Neural cell (in vitro differentiated cells): ENCODE data around the gene WDR37. TPM values are rescaled to one million over a fixed set of nuclear protein-coding genes. Genes with fewer than 3 reads are reported as not detected.

Source experiments
- H2AFZ ChIP-seq: fragments of 200-600, 300-800 bp; sonication (generic), shearing (Covaris generic); 2 replicates; pipeline ENCODE4 v1.6.0; 2014; ENCODE audit warnings: low read depth, mild to moderate bottlenecking, antibody characterized with exemption, low read length, moderate library complexity
- H3F3A ChIP-seq: fragments of 200-600 bp; shearing (Covaris generic); 2 replicates; pipeline ENCODE4 v1.6.1; 2016; ENCODE audit warnings: mild to moderate bottlenecking, moderate library complexity, mixed read lengths, antibody characterized with exemption, low read length; ENCODE audit not compliant: insufficient read depth, poor library complexity, severe bottlenecking
- H3K27ac ChIP-seq: fragments of 200-600, 300-800 bp; sonication (generic), shearing (Covaris generic); 2 replicates; pipeline ENCODE4 v1.5.1; 2014; ENCODE audit warnings: mild to moderate bottlenecking, low read length, moderate library complexity
- H3K27me3 ChIP-seq: fragments of 300-800, 200-600 bp; sonication (generic), shearing (Covaris generic); 2 replicates; pipeline ENCODE4 v1.6.0; 2014; ENCODE audit warnings: mild to moderate bottlenecking, low read depth, low read length, moderate library complexity; ENCODE audit not compliant: insufficient read depth
- H3K36me3 ChIP-seq: fragments of 300-800, 200-600 bp; sonication (generic), shearing (Covaris generic); 2 replicates; pipeline ENCODE4 v1.5.1; 2014; ENCODE audit warnings: mild to moderate bottlenecking, antibody characterized with exemption, low read length, moderate library complexity; ENCODE audit not compliant: insufficient read depth
- H3K4me2 ChIP-seq: fragments of 300-800, 200-600 bp; sonication (generic), shearing (Covaris generic); 2 replicates; pipeline ENCODE4 v1.6.0; 2014; ENCODE audit warnings: mild to moderate bottlenecking, low read length
- H3K4me3 ChIP-seq: fragments of 300-800, 200-600 bp; sonication (generic), shearing (Covaris generic); 2 replicates; pipeline ENCODE4 v1.5.1; 2014; ENCODE audit warnings: mild to moderate bottlenecking, low read length, moderate library complexity
- H3K79me2 ChIP-seq: fragments of 200-600 bp; shearing (Covaris generic); replicated peaks from 2 replicates; pipeline ENCODE4 v1.6.0; 2014; ENCODE audit warnings: mild to moderate bottlenecking, low read length, moderate library complexity; ENCODE audit not compliant: insufficient read depth
- H3K9ac ChIP-seq: fragments of 300-800, 200-600 bp; sonication (generic), shearing (Covaris generic); 2 replicates; pipeline ENCODE4 v1.6.1; 2016; ENCODE audit warnings: mild to moderate bottlenecking, low read length, mixed read lengths
- H3K9me2 ChIP-seq: fragments of 200-600 bp; shearing (Covaris generic); 2 replicates; pipeline ENCODE4 v1.6.1; 2016; ENCODE audit warnings: mild to moderate bottlenecking, low read length, mixed read lengths; ENCODE audit not compliant: insufficient read depth
- H3K9me3 ChIP-seq: fragments of 200-600, 300-800 bp; sonication (generic), shearing (Covaris generic); 2 replicates; pipeline ENCODE4 v1.6.1; 2016; ENCODE audit warnings: mild to moderate bottlenecking, mixed run types, low read length, moderate library complexity, mixed read lengths
- H4K20me1 ChIP-seq: fragments of 200-600 bp; shearing (Covaris generic); 2 replicates; pipeline ENCODE4 v1.6.1; 2016; ENCODE audit warnings: mild to moderate bottlenecking, mixed run types; ENCODE audit not compliant: insufficient read depth
- CTCF ChIP-seq: fragments of 450-650 bp; IDR thresholded peaks from 2 replicates; pipeline ENCODE4 v1.5.1; 2014; ENCODE audit warnings: antibody characterized with exemption, mild to moderate bottlenecking, moderate library complexity; ENCODE audit not compliant: poor library complexity, severe bottlenecking
- EP300 ChIP-seq: fragments of 450-650 bp; conservative IDR thresholded peaks from 2 replicates; pipeline ENCODE4 v1.6.1; 2014; ENCODE audit warnings: antibody characterized with exemption, mild to moderate bottlenecking, moderate library complexity; ENCODE audit not compliant: poor library complexity, severe bottlenecking
- EZH2 ChIP-seq: fragments of 200-600, 300-800 bp; shearing (Covaris generic), sonication (generic); IDR thresholded peaks from 2 replicates; pipeline ENCODE4 v1.6.1; 2014; ENCODE audit warnings: antibody characterized with exemption, low read length, borderline replicate concordance, mild to moderate bottlenecking; ENCODE audit not compliant: insufficient read depth, poor library complexity, severe bottlenecking
- MXI1 ChIP-seq: fragments of 450-650 bp; conservative IDR thresholded peaks from 2 replicates; pipeline ENCODE4 v1.6.1; 2014; ENCODE audit warnings: antibody characterized with exemption, mild to moderate bottlenecking; ENCODE audit not compliant: poor library complexity, severe bottlenecking
- POLR2AphosphoS5 ChIP-seq: IDR thresholded peaks from 2 replicates; pipeline ENCODE4 v1.6.1; 2012
- RAD21 ChIP-seq: fragments of 450-650 bp; conservative IDR thresholded peaks from 2 replicates; pipeline ENCODE4 v1.6.1; 2014; ENCODE audit warnings: antibody characterized with exemption, mild to moderate bottlenecking, moderate library complexity
- SMC3 ChIP-seq: fragments of 450-650 bp; conservative IDR thresholded peaks from 2 replicates; pipeline ENCODE4 v1.6.1; 2014; ENCODE audit warnings: antibody characterized with exemption, mild to moderate bottlenecking, moderate library complexity; ENCODE audit not compliant: poor library complexity
- TAF1 ChIP-seq: IDR thresholded peaks from 2 replicates; pipeline ENCODE4 v1.6.1; 2012; ENCODE audit warnings: low read depth
- polyA plus RNA-seq: library from polyadenylated mRNA; depleted of rRNA; stranded (reverse); fragments of >200 nt; gene quantifications from 2 replicates; pipeline ENCODE4 v1.2.3, GENCODE V29; 2014
- TF ChIP-seq, protein P1 (sequence below): IDR thresholded peaks from 2 replicates; pipeline ENCODE4 v1.6.1; 2012; ENCODE audit warnings: borderline replicate concordance

WDR37 gene
- polyA plus RNA-seq, 1 donor from 2014 or later = 32.3 TPM

DNA sequence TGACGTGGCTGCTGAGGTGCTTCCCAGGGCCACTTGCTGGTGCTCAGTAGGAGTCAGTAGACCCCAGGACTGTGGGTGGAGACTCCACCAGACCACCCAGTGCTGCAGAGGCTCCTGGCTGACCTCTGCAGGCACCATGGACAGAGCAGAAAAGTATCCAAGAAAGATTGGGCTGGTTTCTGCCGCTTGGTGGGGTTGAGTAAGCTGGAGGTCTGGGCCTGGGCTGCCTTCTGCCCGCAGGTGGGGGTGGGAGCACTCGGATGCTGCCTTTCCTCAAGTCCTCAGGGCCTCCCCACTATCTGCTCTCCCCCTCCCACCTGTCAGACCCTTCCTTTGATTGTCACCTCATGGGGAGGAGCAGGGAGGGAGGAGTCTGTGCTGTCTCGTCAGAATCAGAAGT is 91.6 kb downstream of the WDR37 start:
- no peak for TF ChIP-seq RAD21
- TF ChIP-seq CTCF = no peak
- TF ChIP-seq, protein P1, sequence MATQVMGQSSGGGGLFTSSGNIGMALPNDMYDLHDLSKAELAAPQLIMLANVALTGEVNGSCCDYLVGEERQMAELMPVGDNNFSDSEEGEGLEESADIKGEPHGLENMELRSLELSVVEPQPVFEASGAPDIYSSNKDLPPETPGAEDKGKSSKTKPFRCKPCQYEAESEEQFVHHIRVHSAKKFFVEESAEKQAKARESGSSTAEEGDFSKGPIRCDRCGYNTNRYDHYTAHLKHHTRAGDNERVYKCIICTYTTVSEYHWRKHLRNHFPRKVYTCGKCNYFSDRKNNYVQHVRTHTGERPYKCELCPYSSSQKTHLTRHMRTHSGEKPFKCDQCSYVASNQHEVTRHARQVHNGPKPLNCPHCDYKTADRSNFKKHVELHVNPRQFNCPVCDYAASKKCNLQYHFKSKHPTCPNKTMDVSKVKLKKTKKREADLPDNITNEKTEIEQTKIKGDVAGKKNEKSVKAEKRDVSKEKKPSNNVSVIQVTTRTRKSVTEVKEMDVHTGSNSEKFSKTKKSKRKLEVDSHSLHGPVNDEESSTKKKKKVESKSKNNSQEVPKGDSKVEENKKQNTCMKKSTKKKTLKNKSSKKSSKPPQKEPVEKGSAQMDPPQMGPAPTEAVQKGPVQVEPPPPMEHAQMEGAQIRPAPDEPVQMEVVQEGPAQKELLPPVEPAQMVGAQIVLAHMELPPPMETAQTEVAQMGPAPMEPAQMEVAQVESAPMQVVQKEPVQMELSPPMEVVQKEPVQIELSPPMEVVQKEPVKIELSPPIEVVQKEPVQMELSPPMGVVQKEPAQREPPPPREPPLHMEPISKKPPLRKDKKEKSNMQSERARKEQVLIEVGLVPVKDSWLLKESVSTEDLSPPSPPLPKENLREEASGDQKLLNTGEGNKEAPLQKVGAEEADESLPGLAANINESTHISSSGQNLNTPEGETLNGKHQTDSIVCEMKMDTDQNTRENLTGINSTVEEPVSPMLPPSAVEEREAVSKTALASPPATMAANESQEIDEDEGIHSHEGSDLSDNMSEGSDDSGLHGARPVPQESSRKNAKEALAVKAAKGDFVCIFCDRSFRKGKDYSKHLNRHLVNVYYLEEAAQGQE = no peak
- no peak for TF ChIP-seq SMC3
- TF ChIP-seq POLR2AphosphoS5 = no peak
- no peak for TF ChIP-seq EP300
- no peak for TF ChIP-seq TAF1
- TF ChIP-seq MXI1 = no peak
- TF ChIP-seq EZH2 = no peak
- no peaks in the 10 kb centered on the region for H3F3A ChIP-seq

DNA sequence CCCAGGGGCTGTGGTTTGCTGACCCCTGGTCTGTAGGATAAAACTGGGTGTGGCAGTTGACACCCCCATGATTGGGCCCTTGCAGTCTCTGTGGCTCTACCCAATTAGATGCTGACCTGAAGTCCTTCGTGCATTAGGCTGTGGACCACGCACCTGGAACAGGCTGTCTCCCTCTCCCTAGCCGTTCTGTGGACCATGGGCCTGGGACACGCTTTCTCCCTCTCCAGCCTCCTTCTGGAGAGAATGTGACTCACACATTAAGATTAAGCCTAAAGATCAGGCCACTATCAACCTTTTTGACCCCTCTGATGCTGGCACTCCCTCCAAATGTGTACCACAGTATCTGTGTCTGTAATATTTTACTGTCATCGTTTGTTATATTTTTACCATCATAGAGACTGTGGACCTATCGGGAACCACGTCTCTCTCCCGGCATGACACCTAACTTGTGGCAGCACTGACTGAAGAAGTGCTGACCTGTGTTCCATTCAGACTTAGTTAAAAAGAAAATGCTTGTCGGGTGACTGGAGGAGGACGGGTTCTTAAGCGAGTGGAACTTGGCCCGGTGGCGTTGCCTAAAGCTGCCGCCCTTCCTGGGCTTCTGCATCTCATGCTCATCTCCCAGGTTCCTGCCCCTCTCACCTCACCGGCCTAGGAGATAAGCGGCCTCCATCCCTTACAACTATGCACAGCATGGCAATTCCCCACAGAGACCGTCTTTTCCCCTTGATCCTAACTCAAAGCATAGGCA is 92.8 kb downstream of the WDR37 start:
- H2AFZ ChIP-seq = no peak overlapping the region
- no peaks in the 10 kb centered on the region for H3K36me3 ChIP-seq
- H3F3A ChIP-seq = no peaks in the 10 kb centered on the region
- H4K20me1 ChIP-seq = no peaks in the 10 kb centered on the region
- TF ChIP-seq CTCF (no peak), TAF1 (no peak), SMC3 (no peak), MXI1 (no peak), EZH2 (no peak), RAD21 (no peak), EP300 (no peak), POLR2AphosphoS5 (no peak)
- TF ChIP-seq, protein P1 = no peak
- H3K9me2 ChIP-seq = no peaks in the 10 kb centered on the region
- H3K9me3 ChIP-seq = no peaks in the 10 kb centered on the region
- no peaks in the 10 kb centered on the region for H3K79me2 ChIP-seq
- no peak overlapping the region for H3K4me3 ChIP-seq
- peak overlapping the region; percentile 34 for H3K27ac ChIP-seq
- H3K27me3 ChIP-seq = no peaks in the 10 kb centered on the region
- H3K4me2 ChIP-seq = no peak overlapping the region
- no peak overlapping the region for H3K9ac ChIP-seq

More for the DNA sequence above, 91.6 kb downstream of the WDR37 start:
- no peaks in the 10 kb centered on the region for H3K27me3 ChIP-seq
- H2AFZ ChIP-seq = no peak overlapping the region
- no peaks in the 10 kb centered on the region for H3K9me3 ChIP-seq
- H3K4me2 ChIP-seq = no peak overlapping the region
- H3K9me2 ChIP-seq = no peaks in the 10 kb centered on the region
- H3K36me3 ChIP-seq = no peaks in the 10 kb centered on the region
- H3K27ac ChIP-seq = no peak overlapping the region
- H4K20me1 ChIP-seq = no peaks in the 10 kb centered on the region
- H3K9ac ChIP-seq = no peak overlapping the region
- H3K4me3 ChIP-seq = no peak overlapping the region
- no peaks in the 10 kb centered on the region for H3K79me2 ChIP-seq
